GM18498 (cell line): ENCODE results near the gene RASL12.

Source experiments
- ATAC-seq: cut with Tn5 transposase; IDR thresholded peaks from one replicate; pipeline ENCODE4 v1.9.1; 2021; ENCODE audit warnings: mild to moderate bottlenecking, moderate library complexity; ENCODE audit not compliant: unreplicated experiment

Gene RASL12

DNA sequence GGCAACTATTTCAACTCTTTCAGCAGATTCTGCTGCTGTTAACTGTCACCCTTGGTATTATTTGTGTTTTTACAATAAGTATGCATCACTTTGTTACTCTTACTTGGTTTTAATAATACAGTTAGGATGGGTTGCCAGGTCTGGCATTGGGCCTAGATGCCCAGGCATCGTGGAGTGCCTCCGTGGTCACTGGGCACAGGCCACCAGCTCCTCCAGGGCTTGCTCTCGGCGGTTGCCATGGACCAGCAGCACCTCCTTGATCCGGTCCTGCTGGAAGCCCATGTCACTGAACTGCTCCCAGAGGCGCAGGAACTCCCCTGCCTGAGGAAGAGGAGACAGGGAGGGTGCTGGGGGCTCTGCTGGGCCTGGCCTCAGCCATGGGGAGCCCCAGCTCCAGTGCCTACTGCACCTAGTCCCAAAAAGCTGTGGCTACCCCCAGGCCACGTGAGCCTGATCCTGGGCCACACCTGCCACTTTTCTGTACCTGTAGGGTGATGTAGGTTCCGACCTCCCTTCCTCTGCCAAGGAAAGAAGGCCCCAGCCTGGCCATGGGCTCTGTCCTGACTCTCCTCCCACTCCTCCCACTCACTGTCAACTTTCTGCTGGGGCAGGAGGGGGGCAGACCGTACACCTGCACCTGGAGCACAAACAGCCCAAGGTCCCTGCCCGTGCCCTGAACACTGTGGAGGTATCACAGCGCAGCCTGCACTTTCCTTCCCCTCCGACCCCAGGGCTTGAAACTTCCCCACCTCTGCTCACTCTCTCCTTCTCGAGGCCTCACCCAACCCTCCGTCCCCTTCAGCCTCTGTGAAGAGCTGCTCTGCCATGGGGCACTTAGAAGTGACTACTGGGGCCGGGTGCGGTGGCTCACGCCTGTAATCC lies 25.4 kb upstream of the RASL12 start:
- no peak for ATAC-seq

DNA sequence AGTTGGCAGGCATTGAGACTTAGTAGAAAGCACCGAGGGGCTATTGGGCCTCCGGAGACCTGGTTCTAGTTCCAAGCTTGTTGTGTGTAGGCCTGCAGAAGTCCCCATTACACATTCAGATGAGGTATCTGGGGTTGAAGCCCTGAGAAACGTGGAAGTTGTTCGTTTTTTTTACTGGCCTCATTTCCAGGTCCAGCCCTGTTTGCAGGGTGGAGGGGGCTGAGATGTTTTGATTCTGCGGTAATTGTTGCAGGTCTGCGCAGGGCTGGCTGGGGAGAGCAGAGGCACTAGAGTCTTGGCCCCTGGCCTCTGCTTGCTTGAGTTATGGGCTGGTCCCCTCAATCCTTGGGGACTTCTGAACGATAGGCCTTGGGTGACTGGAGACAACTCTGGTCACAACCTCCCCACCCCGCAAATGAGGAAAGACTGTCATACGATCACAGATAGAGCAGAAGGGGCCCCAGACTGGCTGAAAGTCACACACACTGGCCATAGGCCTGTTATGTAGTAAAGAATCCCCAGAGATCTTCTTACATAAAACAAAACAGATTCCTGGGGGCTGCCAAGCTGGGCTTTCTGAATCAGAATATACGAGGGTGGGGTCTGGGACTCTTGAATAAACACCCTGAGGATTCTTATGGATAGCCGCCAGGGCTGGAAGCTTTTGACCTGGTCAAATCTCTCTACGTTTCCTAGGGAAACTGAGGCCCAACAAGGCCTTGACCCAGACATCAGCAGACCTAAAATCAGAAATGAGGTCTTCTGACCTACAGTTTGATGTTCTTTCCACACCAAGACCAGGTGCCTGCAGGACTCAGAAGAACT lies 24.4 kb upstream of the RASL12 start:
- no peak for ATAC-seq

DNA sequence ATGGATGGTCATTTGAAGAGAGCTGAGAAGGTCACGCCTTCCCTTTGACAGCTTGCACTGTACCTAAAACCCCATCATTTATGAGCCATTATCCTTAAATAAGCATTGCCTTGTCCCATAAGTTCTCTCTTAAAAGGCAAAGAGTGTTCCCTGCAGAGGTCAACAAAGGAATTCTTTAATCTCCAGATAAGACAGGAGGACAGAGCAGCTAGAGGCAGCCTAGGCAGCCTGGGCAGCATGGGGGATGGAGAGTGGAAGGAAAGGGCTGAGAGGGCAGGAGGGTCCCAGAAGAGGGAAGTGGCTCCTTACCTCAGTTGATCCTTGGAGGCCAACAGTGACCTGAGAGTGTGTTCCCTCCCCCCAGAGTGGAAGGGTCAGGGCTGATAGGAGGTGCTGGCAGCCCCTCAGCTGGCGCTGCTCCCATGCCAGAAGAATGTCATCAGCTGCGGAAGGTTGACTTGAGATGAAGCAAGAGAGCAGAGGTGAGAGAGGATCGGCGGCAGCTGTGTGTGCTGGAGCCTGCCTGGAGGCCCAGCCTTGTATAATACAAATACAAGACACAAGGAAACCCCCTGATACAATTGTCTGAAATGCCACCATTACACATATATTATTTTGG lies 21.5 kb upstream of the RASL12 start:
- no peak for ATAC-seq

DNA sequence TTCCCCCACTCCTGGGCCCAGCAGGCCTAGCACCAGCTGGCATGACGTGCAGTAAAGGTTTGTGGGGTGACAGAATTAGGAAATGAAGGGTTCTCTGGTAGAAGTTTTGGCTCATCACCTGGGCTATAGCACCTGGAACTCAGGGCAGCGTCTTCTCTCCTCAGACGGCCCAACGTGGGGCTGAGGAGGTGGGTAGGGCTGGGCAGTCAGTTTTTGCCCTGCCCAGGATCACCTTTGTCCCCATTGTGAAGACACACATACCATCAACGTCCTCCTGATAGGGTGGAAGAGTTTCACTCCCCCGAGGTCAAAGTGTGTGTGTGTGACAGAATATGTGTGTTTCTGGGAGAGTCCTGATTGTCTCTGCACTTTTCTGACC lies 20.8 kb upstream of the RASL12 start:
- no peak for ATAC-seq

DNA sequence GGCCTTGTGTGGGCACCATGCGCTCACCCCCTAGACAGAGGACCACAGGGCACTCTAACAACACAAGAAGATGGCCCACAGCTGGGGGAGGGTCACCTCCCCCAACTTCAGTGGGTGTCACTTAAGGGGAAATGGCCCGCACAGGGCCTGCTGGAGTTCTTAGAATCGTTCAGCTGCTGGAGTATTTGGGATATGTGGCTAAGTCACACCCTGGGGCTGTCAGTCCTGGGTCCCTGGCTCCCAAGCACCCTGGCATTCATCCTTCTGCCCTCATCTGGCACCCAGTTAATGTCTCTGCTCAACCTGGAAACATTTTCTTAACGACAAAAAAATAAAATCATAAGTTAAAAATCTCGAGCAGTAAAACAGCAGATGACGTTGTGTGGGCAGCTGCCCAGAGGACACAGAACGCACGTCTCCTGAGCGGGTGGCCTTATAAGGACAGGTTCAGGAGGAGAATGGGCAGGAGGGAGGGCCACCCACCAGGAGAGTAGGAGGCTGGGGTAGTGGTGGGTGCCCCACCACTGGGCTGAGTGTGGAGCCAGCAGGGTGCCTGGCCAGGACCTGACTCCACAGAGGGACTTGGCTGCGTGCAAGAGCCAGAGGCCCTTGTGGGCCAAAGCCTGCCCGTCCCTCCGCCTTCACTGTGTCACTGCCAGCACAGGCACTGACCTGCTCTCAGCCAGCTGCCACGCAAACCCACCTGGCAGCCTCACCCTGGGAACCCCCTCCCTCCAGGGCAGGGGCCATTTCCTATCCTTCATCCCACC lies 20.3 kb upstream of the RASL12 start:
- ATAC-seq, result no peak

DNA sequence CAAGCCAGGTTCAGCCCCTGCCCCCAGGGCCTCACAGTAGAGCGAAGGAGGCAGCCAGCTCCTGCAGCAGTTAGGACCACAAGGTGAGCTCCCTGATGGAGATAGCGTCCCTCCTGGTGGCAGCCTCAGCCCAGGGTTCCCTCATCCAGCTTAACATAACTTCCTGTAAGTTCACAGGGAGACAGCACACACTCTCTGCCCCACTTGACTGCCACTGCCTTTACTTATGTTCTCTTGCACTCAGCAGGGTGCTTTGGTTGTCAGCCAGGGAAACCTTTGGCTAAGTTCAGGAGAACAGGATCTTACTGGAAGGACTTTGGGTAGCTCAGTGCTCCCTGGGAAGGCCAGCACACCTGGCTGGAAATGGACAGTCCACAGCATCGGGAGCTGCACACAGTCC lies 19.6 kb upstream of the RASL12 start:
- no peak for ATAC-seq

DNA sequence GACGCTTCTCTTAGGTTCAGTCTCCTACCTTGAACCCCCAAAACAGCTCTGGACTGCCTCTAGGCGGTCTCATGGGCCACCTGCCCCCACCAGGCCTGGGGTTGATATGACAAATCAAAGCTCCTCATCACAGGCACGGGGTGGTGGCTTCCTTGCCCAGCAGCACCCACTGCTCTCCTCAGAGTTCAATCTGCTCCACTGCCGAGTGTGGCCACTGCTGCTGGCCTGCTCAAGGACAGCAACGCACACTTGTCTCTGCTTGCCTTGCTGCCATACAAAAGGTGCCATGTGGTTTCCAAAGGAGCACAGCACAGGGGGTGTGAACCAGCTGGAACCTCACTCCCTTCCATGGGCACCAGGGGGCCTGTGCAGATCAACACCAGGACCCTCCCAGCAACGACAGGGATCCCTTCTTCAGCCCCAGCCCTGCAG lies 18.9 kb upstream of the RASL12 start:
- no peak for ATAC-seq

DNA sequence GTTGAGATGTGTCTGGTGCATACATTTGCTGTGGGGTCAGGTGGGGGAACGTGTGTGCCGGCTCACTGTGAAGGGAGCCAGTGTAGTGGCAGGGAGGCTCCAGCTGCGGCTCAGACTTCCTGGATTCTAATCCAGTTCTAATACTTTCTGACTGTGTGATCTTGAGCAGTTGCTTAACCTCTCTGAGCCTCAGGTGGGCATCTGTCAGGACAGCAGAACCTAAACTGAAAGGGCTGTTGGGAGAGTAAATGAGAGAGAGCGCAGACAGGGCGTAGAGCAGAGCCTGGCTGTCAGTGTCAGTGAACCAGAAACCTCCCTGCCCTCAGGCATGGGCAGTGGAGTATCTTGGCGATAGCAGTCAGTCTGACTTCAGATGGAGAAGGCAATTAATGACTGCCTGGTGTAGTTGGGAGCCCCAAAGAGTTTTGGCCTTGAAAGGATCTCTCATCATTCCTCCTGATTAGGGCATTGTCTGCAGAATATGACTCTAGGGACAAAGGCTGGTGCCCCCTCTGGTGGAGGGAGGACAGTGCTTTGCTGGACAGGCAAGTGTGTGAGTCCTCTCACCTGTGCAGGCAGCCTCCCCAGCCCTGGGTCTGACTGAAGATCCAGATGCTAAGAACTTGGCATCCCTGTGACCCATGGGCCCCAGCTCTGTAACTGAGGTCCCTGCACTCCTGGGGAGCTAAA lies 18.3 kb upstream of the RASL12 start:
- ATAC-seq, result no peak

DNA sequence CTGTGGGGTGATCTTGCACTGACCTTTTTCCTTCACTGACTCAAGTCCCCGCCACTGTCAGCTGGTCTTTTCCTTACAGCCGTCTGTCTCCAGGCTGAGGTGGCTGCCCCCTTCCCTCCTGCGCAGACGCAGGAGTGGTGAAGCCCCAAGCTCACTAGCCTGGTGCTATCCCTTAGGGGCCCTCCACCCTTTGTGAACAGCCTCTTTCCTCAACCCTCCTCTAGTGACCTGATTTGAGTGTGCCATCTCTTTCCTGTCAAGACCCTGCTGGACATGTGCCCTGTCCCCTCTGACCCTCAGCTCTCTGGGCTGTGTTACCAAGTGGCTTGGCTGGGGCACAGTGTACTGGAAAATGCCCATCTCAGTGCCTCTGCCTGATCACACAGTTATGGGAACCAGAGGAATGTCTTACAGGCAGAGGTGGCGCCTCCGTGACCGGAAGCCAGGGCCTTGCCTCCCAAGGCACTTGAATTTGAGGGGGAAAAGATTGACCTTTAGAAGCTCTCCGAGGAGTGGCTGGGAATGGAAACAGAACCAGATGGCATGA lies 17.5 kb upstream of the RASL12 start:
- no peak for ATAC-seq

DNA sequence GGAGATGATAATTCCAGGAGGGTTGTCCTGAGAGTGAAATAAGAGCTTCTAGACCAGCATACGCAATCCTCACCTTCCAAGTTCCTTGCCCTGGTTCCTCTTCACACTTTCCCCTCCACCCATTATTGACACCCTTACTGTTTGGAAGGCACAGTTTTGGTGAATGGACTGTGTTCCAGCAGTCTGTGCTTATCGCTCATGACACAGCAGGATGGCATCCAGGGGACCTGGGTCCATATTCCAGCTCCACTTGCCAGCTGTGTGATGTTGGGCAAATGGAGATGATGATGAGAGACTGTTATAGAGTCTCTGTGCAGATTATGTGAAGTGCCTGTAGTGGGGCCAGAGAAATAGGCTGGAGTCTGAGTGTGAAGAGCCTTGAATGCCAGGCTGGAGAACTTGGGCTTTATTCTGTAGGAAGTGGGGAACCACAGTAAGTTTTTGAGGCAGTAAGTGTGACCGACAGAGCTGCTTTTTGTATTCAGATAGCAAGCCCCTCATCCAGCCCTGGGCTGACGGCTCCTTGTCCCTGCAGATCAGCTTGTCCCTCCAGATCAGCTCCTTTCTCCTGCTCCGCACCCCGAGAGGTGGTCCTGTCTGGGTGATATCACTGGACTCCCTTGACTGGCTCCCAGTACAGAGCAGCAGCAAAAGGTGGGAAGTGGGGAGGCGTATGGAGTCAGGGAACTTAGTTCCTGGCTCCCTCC lies 16.9 kb upstream of the RASL12 start:
- ATAC-seq, result no peak

DNA sequence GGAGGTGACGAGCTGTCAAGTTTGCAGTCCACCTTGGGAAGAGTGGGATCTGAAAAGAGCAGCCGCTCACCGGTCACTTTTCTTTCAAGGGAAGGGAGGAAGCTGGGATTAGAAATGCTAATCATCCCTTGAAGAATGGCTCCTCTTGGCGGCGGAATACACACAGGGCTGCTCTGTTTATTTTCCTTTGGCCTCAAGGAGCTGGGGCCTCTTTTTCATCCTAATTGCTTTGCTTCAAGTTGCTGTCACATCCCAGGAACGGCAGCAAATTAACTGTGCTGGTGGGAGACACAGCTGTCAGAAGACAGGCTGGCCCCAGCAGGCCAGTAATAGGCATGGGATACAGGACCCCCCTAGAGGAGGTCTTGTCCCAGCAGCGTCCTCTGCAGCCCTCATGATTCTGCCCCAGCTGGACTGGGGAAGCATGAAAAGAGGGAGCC lies 15.5 kb upstream of the RASL12 start:
- ATAC-seq, result no peak

DNA sequence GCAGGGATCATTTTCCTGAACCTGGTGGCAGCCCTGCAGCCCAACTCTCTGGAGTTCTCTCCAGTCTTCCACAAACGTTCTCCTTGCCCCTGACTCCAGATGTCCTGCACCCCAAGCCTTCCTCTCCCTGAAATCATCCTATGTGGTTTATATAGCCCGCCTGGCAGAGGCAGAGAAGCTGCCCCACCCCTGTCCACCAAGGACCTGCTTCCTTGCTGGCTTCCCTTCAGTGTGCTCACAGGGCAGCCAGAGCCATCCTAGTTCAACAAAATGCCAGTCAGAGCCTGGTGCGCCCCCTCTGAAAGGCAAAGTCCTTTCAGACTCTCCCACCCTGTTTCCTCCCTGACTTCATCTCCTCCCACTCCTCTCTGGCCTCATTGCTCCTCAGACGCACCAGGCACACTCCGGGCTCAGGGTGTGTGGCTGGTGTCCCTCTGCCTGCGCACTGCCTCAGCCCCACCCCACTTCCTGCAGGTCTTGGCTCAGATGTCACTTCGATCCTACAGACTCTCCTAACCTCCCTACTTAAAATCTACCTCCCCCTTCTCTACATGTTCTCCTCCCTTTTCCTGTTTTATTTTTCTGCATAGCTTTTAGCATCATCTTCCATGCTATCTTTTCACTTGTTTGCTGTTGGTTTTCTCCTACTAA lies 14.6 kb upstream of the RASL12 start:
- no peak for ATAC-seq

DNA sequence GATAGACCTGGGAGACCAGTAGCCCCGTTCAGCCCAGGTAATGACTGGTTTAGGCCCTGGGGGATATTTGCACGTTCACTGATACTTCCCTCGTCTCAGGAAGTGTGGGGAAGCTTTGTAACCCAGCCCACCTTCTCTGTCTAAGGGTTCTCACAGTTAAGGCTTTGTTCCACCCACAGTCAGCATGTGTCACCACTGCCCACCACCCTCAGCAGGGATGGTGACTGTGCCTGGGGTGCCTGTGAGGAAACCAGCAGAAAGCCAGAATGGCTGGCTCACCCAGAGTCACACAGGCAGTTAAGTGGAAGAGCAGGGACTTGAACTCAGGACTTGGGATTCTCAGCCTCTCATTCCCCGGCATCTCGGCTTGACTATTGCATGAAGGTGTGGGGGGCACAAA lies 14.0 kb upstream of the RASL12 start:
- no peak for ATAC-seq

DNA sequence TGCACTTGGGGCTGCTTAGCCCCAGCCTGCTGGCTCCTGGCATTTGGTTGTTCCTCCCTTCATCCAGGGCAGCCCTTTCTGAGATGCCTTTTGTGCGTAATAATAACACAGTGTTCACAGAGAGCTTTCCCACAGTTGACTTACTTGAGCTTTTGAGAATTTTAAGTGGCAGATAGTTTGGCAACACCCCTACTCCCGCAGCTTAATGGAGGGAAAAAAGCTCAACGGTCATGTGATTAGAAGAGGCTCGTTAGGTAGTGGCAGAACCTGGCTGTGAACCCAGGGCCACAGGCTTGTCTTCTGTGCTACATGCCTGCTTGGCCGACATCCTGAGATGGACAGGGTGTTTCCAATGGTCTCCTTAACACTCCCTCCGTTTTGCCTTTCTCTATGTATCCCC lies 13.5 kb upstream of the RASL12 start:
- no peak for ATAC-seq

DNA sequence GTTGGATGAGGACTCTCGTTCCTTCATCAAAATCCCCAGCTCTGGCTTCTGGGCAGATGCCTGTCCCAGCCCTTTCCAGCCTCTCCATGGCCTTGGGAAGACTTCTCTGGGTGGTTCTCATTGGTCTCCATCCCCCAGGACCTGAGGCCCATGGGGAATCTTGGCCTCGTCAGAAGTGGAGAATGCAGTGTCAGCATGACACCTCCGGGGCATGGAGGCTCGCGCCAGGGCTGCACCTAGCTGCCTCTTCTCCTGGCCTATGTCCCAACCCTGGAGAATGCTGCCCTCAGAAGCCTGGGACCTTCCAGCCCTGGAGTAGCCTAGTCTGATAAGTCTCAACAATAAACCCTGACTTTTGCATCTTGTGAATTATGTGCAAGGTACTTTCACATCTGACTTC lies 11.8 kb upstream of the RASL12 start:
- ATAC-seq, result no peak

DNA sequence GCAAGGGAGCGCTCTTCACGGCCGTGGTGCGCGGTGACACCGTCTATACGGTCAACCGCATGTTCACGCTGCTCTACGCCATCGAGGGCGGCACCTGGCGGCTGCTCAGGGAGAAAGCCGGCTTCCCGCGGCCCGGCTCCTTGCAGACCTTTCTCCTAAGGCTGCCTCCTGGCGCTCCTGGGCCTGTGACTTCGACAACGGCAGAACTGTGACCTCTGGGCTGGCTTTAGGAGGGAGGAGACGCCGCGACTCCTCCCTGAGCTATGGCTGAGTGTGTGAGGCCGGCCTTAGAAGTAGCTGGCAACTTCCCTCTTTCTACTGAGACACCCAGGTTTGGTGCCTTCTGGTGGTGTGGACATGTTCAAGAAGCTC lies 10.2 kb upstream of the RASL12 start:
- ATAC-seq, result no peak

DNA sequence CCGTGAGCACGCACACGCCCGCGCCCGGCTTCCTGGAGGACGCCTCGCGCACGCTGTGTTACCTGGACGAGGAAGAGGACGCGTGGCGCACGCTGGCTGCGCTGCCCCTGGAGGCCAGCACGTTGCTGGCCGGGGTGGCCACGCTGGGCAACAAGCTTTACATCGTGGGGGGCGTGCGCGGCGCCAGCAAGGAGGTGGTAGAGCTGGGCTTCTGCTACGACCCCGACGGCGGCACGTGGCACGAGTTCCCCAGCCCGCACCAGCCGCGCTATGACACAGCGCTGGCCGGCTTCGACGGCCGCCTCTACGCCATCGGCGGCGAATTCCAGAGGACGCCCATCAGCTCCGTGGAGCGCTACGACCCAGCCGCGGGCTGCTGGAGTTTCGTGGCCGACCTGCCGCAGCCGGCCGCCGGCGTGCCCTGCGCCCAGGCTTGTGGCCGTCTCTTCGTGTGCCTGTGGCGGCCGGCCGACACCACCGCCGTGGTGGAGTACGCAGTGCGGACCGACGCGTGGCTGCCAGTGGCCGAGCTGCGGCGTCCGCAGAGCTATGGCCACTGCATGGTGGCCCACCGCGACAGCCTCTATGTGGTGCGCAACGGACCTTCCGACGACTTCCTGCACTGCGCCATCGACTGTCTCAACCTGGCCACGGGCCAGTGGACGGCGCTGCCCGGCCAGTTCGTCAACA lies 9.6 kb upstream of the RASL12 start:
- no peak for ATAC-seq

DNA sequence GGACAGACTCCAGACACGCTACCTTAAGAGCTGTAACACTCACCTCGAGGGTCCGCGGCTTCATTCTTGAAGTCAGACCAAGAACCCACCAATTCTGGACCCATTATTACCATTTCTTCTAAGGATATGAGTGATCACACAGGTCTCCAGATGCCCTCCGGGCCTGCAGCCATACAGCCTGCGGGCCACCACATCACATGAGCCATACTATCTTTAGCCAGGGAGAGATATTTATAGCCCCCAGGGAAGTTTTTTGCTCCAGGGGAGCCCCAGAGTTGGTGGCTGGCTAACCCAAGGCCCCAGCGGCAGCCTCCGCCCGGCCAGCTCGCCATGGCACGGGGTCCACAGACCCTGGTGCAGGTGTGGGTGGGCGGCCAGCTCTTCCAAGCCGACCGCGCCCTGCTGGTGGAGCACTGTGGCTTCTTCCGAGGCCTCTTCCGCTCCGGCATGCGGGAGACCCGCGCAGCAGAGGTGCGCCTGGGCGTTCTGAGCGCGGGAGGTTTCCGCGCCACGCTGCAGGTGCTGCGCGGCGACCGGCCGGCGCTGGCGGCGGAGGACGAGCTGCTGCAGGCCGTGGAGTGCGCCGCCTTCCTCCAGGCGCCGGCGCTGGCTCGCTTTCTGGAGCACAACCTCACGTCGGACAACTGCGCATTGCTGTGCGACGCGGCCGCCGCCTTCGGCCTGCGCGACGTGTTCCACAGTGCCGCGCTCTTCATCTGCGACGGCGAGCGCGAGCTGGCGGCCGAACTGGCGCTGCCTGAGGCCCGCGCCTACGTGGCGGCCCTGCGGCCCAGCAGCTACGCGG lies 8.9 kb upstream of the RASL12 start, which contains the start of gene KBTBD13:
KBTBD13 (plus strand) TSS at position 261 of the 805 bp plus-strand sequence; CDS start at position 331, 70 bp downstream.
- ATAC-seq, result no peak
